ENCODE data around the gene SREBF2. TPM values are rescaled to one million over a fixed set of nuclear protein-coding genes. Genes with fewer than 3 reads are reported as not detected.

SREBF2 gene
- total and polyA plus RNA-seq, 9 of the 15 experiments (the other 6 are each of a cell fraction or from before 2014, with no cell fraction given), result 1.1 to 84.2 (median 26.9) TPM

GRCh38 chr22:41841085-41841712 is 8.3 kb downstream of the SREBF2 start:
- ChIA-PET POLR2A (no interaction called here), CTCF (ENCODE audit: low intra/inter-chr PET ratio) (no interaction called here)
- Histone ChIP-seq H3K9ac (ENCODE audit: insufficient read depth in 1 of 2, low read depth in 2 of 2, low read length in 2 of 2) (no peak overlapping the region), H3K36me3 (ENCODE audit: control insufficient read depth, insufficient read depth, low read length) (peaks cover 64% of the 10 kb centered on the region), H3K27me3 (ENCODE audit: control insufficient read depth in 2 of 2, insufficient read depth in 2 of 2, low read length in 2 of 2) (no peaks in the 10 kb centered on the region), H3K4me1 (replicated peaks in 1 of 2; ENCODE audit: control insufficient read depth in 2 of 2, insufficient read depth in 2 of 2, low read length in 2 of 2) (peaks cover 15 to 68% of the 10 kb centered on the region in 2 experiments), H4K20me1 (replicated peaks; ENCODE audit: control insufficient read depth, insufficient read depth, low read length) (peaks cover 53% of the 10 kb centered on the region), H3K9me1 (ENCODE audit: control insufficient read depth, insufficient read depth, low read length) (peaks cover 20% of the 10 kb centered on the region), H3K9me3 (replicated peaks; ENCODE audit: control insufficient read depth, insufficient read depth, low read depth, low read length) (no peaks in the 10 kb centered on the region), H2AFZ (ENCODE audit: low read depth, low read length) (no peak overlapping the region), H3K4me2 (ENCODE audit: insufficient read depth, low read length) (no peak overlapping the region), H3K27ac (ENCODE audit: extremely low read depth, low read depth, low read length) (no peak overlapping the region), H3K4me3 (no peak overlapping the region), H3K79me2 (ENCODE audit: control insufficient read depth, insufficient read depth, low read length) (peaks cover 96% of the 10 kb centered on the region)
- DNase-seq (ENCODE audit: extremely low read depth in 1 of 4, low spot score in 3 of 4), result no peak
- no peak for ATAC-seq
- FAIRE-seq, result no peak
- intact Hi-C loops (cut with micrococcal nuclease) (no loop called here), in situ Hi-C loops (cut with MboI) (no loop called here)
- BruUV-seq (replicated peaks), result no TSS peak
- TF ChIP-seq MCM5 (IDR thresholded peaks at IDR 0.05; ENCODE audit: low read depth), result no peak
- 66% methylated on average over 3 of the region's 3 CpGs for WGBS (ENCODE audit: insufficient coverage, low coverage, missing lambda C conversion rate)

- peaks cover 60% of the 10 kb centered on the region for H3K36me3 ChIP-seq (ENCODE audit: control insufficient read depth, insufficient read depth, low read length)
- BruUV-seq (replicated peaks), result no TSS peak
- ATAC-seq, result no peak
- no peak overlapping the region for H3K4me3 ChIP-seq
- H3K4me1 ChIP-seq (replicated peaks in 1 of 2; ENCODE audit: control insufficient read depth in 2 of 2, insufficient read depth in 2 of 2, low read length in 2 of 2), result peaks cover 18 to 72% of the 10 kb centered on the region in 2 experiments
- peaks cover 98% of the 10 kb centered on the region for H3K79me2 ChIP-seq (ENCODE audit: control insufficient read depth, insufficient read depth, low read length)
- H4K20me1 ChIP-seq (replicated peaks; ENCODE audit: control insufficient read depth, insufficient read depth, low read length), result peaks cover 70% of the 10 kb centered on the region
- CTCF ChIA-PET (ENCODE audit: low intra/inter-chr PET ratio), result no interaction called here
- peaks cover 30% of the 10 kb centered on the region for H3K9me1 ChIP-seq (ENCODE audit: control insufficient read depth, insufficient read depth, low read length)
- POLR2A ChIA-PET, result interaction anchor here (0.5 to 5.1 kb wide), 5 partner anchors 10 to 464 kb away, joined by 3 to 34 read pairs (median 3); partner anchors contain the start of gene SREBF2
- no peak for DNase-seq (ENCODE audit: extremely low read depth in 1 of 4, low spot score in 3 of 4)
- no peak overlapping the region for H3K9ac ChIP-seq (ENCODE audit: insufficient read depth in 1 of 2, low read depth in 2 of 2, low read length in 2 of 2)
- intact Hi-C loops (cut with micrococcal nuclease), result no loop called here
- WGBS (ENCODE audit: insufficient coverage, low coverage, missing lambda C conversion rate), result 86% methylated on average over 8 of the region's 8 CpGs
- in situ Hi-C loops (cut with MboI), result no loop called here
- no peaks in the 10 kb centered on the region for H3K27me3 ChIP-seq (ENCODE audit: control insufficient read depth in 2 of 2, insufficient read depth in 2 of 2, low read length in 2 of 2)
- FAIRE-seq, result no peak
- no peak overlapping the region for H2AFZ ChIP-seq (ENCODE audit: low read depth, low read length)
- no peak overlapping the region for H3K4me2 ChIP-seq (ENCODE audit: insufficient read depth, low read length)
- no peak overlapping the region; the same call in 2 of the 3 replicates for H3K27ac ChIP-seq (ENCODE audit: extremely low read depth, low read depth, low read length)
- no peaks in the 10 kb centered on the region for H3K9me3 ChIP-seq (replicated peaks; ENCODE audit: control insufficient read depth, insufficient read depth, low read depth, low read length)
- TF ChIP-seq ZNF121 (CRISPR knock-in tag; conservative IDR thresholded peaks at IDR 0.05) (peak; percentile 55), ZNF175 (CRISPR knock-in tag; IDR thresholded peaks at IDR 0.05; ENCODE audit: low read depth) (no peak), ZEB2 (IDR thresholded peaks at IDR 0.05) (no peak), CEBPB (tag; IDR thresholded peaks at IDR 0.05) (0 out of 2 replicates have a peak, but pooled peaks have one; percentile 14)
These were observed 10.4 kb downstream of the SREBF2 start for GRCh38 chr22:41842996-41843970.
